ENCODE measurements around the gene SEMA5B. TPM values are rescaled to one million over a fixed set of nuclear protein-coding genes. Genes with fewer than 3 reads are reported as not detected.

Gene SEMA5B
- total RNA-seq, 1 donor from 2014 or later = 10.1 TPM

- intact Hi-C loops (cut with DNase I) = no loop called here
- ATAC-seq (no peak), DNase-seq (ENCODE audit: low spot score) (no peak)
Observed at GRCh38 chr3:123004201-123004918, 23.2 kb downstream of the SEMA5B start.

- intact Hi-C loops (cut with DNase I) = no loop called here
- ATAC-seq (no peak), DNase-seq (ENCODE audit: low spot score) (no peak)
Observed at GRCh38 chr3:123002749-123003497, 24.6 kb downstream of the SEMA5B start.

GRCh38 chr3:123002100-123002748 is 25.3 kb downstream of the SEMA5B start:
- intact Hi-C loops (cut with DNase I) = no loop called here
- no peak for DNase-seq (ENCODE audit: low spot score)
- ATAC-seq = no peak

- intact Hi-C loops (cut with DNase I) = no loop called here
- no peak for ATAC-seq
- DNase-seq (ENCODE audit: low spot score) = no peak
Observed at GRCh38 chr3:122998856-122999255, 28.7 kb downstream of the SEMA5B start.

- ATAC-seq = no peak
- intact Hi-C loops (cut with DNase I) = no loop called here
Observed at GRCh38 chr3:122998206-122998605, 29.4 kb downstream of the SEMA5B start.

GRCh38 chr3:122996038-122996580 is 31.5 kb downstream of the SEMA5B start:
- ATAC-seq (peak; percentile 53), DNase-seq (ENCODE audit: low spot score) (peak; percentile 65)
- intact Hi-C loops (cut with DNase I) = no loop called here

More at GRCh38 chr3:122998206-122998605, 29.4 kb downstream of the SEMA5B start:
- no peak for DNase-seq (ENCODE audit: low spot score)

- ATAC-seq (no peak), DNase-seq (ENCODE audit: low spot score) (no peak)
- intact Hi-C loops (cut with DNase I) = no loop called here
Observed at GRCh38 chr3:122994954-122995353, 32.6 kb downstream of the SEMA5B start.

GRCh38 chr3:122993124-122993978 is 34.2 kb downstream of the SEMA5B start:
- DNase-seq (ENCODE audit: low spot score) = no peak
- intact Hi-C loops (cut with DNase I) = no loop called here
- ATAC-seq = peak; percentile 58

GRCh38 chr3:122992676-122993075 is 34.9 kb downstream of the SEMA5B start:
- ATAC-seq = no peak
- intact Hi-C loops (cut with DNase I) = no loop called here
- DNase-seq (ENCODE audit: low spot score) = no peak

GRCh38 chr3:122992133-122992532 is 35.4 kb downstream of the SEMA5B start:
- ATAC-seq = no peak
- no peak for DNase-seq (ENCODE audit: low spot score)
- intact Hi-C loops (cut with DNase I) = no loop called here

- intact Hi-C loops (cut with DNase I) = no loop called here
- ATAC-seq = no peak
Observed at GRCh38 chr3:122991236-122991985, 36.2 kb downstream of the SEMA5B start.

GRCh38 chr3:122989856-122990575 is 37.5 kb downstream of the SEMA5B start:
- intact Hi-C loops (cut with DNase I) = no loop called here
- DNase-seq (ENCODE audit: low spot score) (no peak), ATAC-seq (no peak)

More at GRCh38 chr3:122991236-122991985, 36.2 kb downstream of the SEMA5B start:
- DNase-seq (ENCODE audit: low spot score) = no peak

- intact Hi-C loops (cut with DNase I) = no loop called here
- ATAC-seq = peak; percentile 41
- DNase-seq (ENCODE audit: low spot score) = no peak
Observed at GRCh38 chr3:122988508-122988907, 39.1 kb downstream of the SEMA5B start.

GRCh38 chr3:122987736-122988319 is 39.7 kb downstream of the SEMA5B start:
- intact Hi-C loops (cut with DNase I) = no loop called here
- ATAC-seq (no peak), DNase-seq (ENCODE audit: low spot score) (no peak)

- ATAC-seq (no peak), DNase-seq (ENCODE audit: low spot score) (no peak)
- intact Hi-C loops (cut with DNase I) = no loop called here
Observed at GRCh38 chr3:122987231-122987630, 40.3 kb downstream of the SEMA5B start.

- no peak for DNase-seq (ENCODE audit: low spot score)
- no peak for ATAC-seq
- intact Hi-C loops (cut with DNase I) = no loop called here
Observed at GRCh38 chr3:122986693-122987179, 40.8 kb downstream of the SEMA5B start.

- intact Hi-C loops (cut with DNase I) = no loop called here
Observed at GRCh38 chr3:122985539-122985938, 42.0 kb downstream of the SEMA5B start.

More at GRCh38 chr3:122985539-122985938, 42.0 kb downstream of the SEMA5B start:
- DNase-seq (ENCODE audit: low spot score) (no peak), ATAC-seq (no peak)

All from sciatic nerve (tissue), 2 donors.